HepG2 (cell line): ENCODE data around the gene HSPB2. TPM values are rescaled to one million over a fixed set of nuclear protein-coding genes. Genes with fewer than 3 reads are reported as not detected.

Experiments used
- ATAC-seq: fragments of 200-7000 bp; cut with Tn5 transposase; 3 replicates; pipeline ENCODE4 v1.9.1; 2020; ENCODE audit warnings: mild to moderate bottlenecking, moderate library complexity
- BruUV-seq: library from RNA; stranded (reverse); fragments of 400-500 nt; replicated peaks from 2 replicates; lab custom pipeline; 2021; lab: Mats Ljungman, UMichigan
- CTCF ChIA-PET: fragments of 300-600 bp; formaldehyde crosslinking; extraction: SDS; loops from one replicate; lab custom pipeline; 2021; ENCODE audit warnings: low total read pairs, inconsistent platforms, low intra/inter-chr PET ratio; lab: Yijun Ruan, JAX
- POLR2A ChIA-PET: fragments of 350-600 bp; sonication (Branson Sonifier 250); formaldehyde crosslinking; loops from one replicate; lab custom pipeline; 2020; ENCODE audit warnings: antibody characterized with exemption, inconsistent platforms; lab: Yijun Ruan, JAX
- DNase-seq: peaks from one replicate; pipeline ENCODE4 v3.0.0-alpha.2; 2015; ENCODE audit warnings: low spot score
- FAIRE-seq: peaks from 3 replicates; lab custom pipeline; 2011; peaks lifted over from hg19 to GRCh38; lab: Jason Lieb, UNC
- H2AFZ ChIP-seq: one replicate; pipeline ENCODE4 v1.6.1; 2011; ENCODE audit warnings: low read length, inconsistent platforms
- H3K27ac ChIP-seq: fragments of 300-600 bp; 3 replicates; pipeline ENCODE4 v1.8.0; 2011; ENCODE audit warnings: mixed run types, mild to moderate bottlenecking, mixed read lengths, low read length, inconsistent platforms; ENCODE audit not compliant: insufficient read depth; ENCODE audit errors: extremely low read length
- H3K27me3 ChIP-seq, 2 experiments: fragments of 200-600 bp in 1 of 2; 2 replicates in 1 of 2; 3 replicates in 1 of 2; pipeline versions ENCODE4 v1.6.0 to v1.8.0; 2011; ENCODE audit warnings: low read length in 2 of 2, mild to moderate bottlenecking in 2 of 2, moderate library complexity in 2 of 2, inconsistent platforms in 1 of 2; ENCODE audit not compliant: insufficient read depth in 2 of 2, control insufficient read depth in 1 of 2
- H3K36me3 ChIP-seq, 2 experiments: fragments of 200-600 bp in 1 of 2; replicated peaks in 1 of 2; 2 replicates in 1 of 2; 3 replicates in 1 of 2; pipeline versions ENCODE4 v1.5.1 to v1.8.0; 2011; ENCODE audit warnings: low read length in 2 of 2, inconsistent platforms in 1 of 2; ENCODE audit not compliant: insufficient read depth in 2 of 2, control insufficient read depth in 1 of 2
- H3K4me1 ChIP-seq: 2 replicates; pipeline ENCODE4 v1.5.1; 2012; ENCODE audit warnings: low read length, inconsistent platforms; ENCODE audit not compliant: insufficient read depth
- H3K4me2 ChIP-seq: 2 replicates; pipeline ENCODE4 v1.6.0; 2011; ENCODE audit warnings: low read depth, low read length, inconsistent platforms
- H3K4me3 ChIP-seq, 3 experiments: fragments of 200-600 bp in 1 of 3; sonication (generic), shearing (Covaris generic) in 1 of 3; replicated peaks in 1 of 3; 2 replicates each; pipeline ENCODE4 v1.5.1; 2011 to 2016; ENCODE audit warnings: low read length in 3 of 3, inconsistent platforms in 2 of 3, low read depth in 2 of 3, mild to moderate bottlenecking in 2 of 3, control low read depth in 1 of 3, mixed read lengths in 1 of 3; ENCODE audit not compliant: insufficient read depth in 1 of 3
- H3K79me2 ChIP-seq: one replicate; pipeline ENCODE4 v1.6.1; 2011; ENCODE audit warnings: low read length, inconsistent platforms; ENCODE audit not compliant: insufficient read depth
- H3K9ac ChIP-seq: 2 replicates; pipeline ENCODE4 v1.6.0; 2011; ENCODE audit warnings: mild to moderate bottlenecking, low read depth, low read length, inconsistent platforms; ENCODE audit not compliant: insufficient read depth
- H3K9me3 ChIP-seq: 2 replicates; pipeline ENCODE4 v1.5.1; 2012; ENCODE audit warnings: mild to moderate bottlenecking, low read length
- H4K20me1 ChIP-seq: 2 replicates; pipeline ENCODE4 v1.6.0; 2011; ENCODE audit warnings: inconsistent platforms, mild to moderate bottlenecking, low read length, moderate library complexity; ENCODE audit not compliant: insufficient read depth
- AGO2 ChIP-seq: fragments of 200-400 bp; formaldehyde crosslinking; optimal IDR thresholded peaks from 2 replicates; pipeline ENCODE3; 2017; ENCODE audit warnings: mild to moderate bottlenecking, low read depth, low read length, moderate library complexity
- MAX ChIP-seq: IDR thresholded peaks from 2 replicates; pipeline ENCODE4 v1.6.1; 2012; ENCODE audit warnings: inconsistent platforms
- MLXIP ChIP-seq: sonication (generic); formaldehyde crosslinking; IDR thresholded peaks from 2 replicates; pipeline ENCODE4 v1.9.0; 2021; ENCODE audit warnings: missing genetic modification reagents, borderline replicate concordance
- NFKBIZ ChIP-seq: IDR thresholded peaks from 2 replicates; pipeline ENCODE4 v1.6.1; 2018; ENCODE audit warnings: missing genetic modification reagents, missing compliant biosample characterization
- PRDM4 ChIP-seq: sonication (generic); formaldehyde crosslinking; IDR thresholded peaks from 2 replicates; pipeline ENCODE4 v1.9.0; 2021; ENCODE audit warnings: missing genetic modification reagents, borderline replicate concordance
- ZNF136 ChIP-seq: sonication (generic); formaldehyde crosslinking; IDR thresholded peaks from 2 replicates; pipeline ENCODE4 v1.8.1; 2022; ENCODE audit warnings: low read depth, mild to moderate bottlenecking, moderate library complexity, missing genetic modification reagents
- ZNF230 ChIP-seq: sonication (generic); formaldehyde crosslinking; IDR thresholded peaks from 2 replicates; pipeline ENCODE4 v1.4.0; 2020; ENCODE audit warnings: mild to moderate bottlenecking, missing genetic modification reagents
- ZNF501 ChIP-seq: sonication (generic); formaldehyde crosslinking; IDR thresholded peaks from 2 replicates; pipeline ENCODE4 v1.5.1; 2020; ENCODE audit warnings: mild to moderate bottlenecking, moderate library complexity, missing genetic modification reagents
- ZNF800 ChIP-seq: sonication (generic); formaldehyde crosslinking; IDR thresholded peaks from 2 replicates; pipeline ENCODE4 v1.4.0; 2020; ENCODE audit warnings: missing genetic modification reagents
- WGBS: methylation state at CpG from one replicate; pipeline ENCODE4 v1.1.6; 2017; ENCODE audit warnings: low lambda C conversion rate; 5-methylcytosine and 5-hydroxymethylcytosine counted together
- in situ Hi-C: cut with HindIII; loops from 2 replicates; pipeline ENCODE4 v1.10.0; 2017; ENCODE audit warnings: low pct_unique_long_range_greater_than_20kb; ENCODE audit not compliant: extremely low pct_ligation_motif_present
- intact Hi-C: fragments of 100-400 bp; cut with micrococcal nuclease; formaldehyde crosslinking; loops from one replicate; pipeline ENCODE4 v1.10.0; 2022; ENCODE audit not compliant: unreplicated experiment
- polyA plus RNA-seq, 8 experiments: library from polyadenylated mRNA; depleted of rRNA in 3 of 8; stranded (reverse) in 7 of 8; unstranded in 1 of 8; fragments of >200 nt; fragmentation: Illumina TruSeq in 4 of 8; extraction: Trizol in 4 of 8; gene quantifications; 2 replicates each; pipeline versions ENCODE4 v1.2.1 to v1.2.3, GENCODE V29; 2011 to 2016; ENCODE audit warnings: low read depth in 4 of 8, missing spikeins in 1 of 8, mixed read lengths in 1 of 8; ENCODE audit not compliant: insufficient read depth in 1 of 8
- total RNA-seq, 5 experiments: library from RNA; depleted of rRNA; stranded (reverse); fragments of >200 nt; fragmentation: Illumina TruSeq; extraction: Trizol; gene quantifications; 2 replicates each; pipeline ENCODE4 v1.2.3, GENCODE V29; 2016; ENCODE audit warnings: low read depth in 1 of 5

HSPB2 gene
- total and polyA plus RNA-seq, 2 of the 13 experiments (the other 11 are each of a cell fraction or from before 2014, with no cell fraction given), result 0.04 TPM; not detected in 1

- no peak overlapping the region for H3K4me3 ChIP-seq
- in situ Hi-C loops, result no loop called here
- H3K4me2 ChIP-seq, result no peak overlapping the region
- no peaks in the 10 kb centered on the region for H4K20me1 ChIP-seq
- POLR2A ChIA-PET, result no interaction called here
- no peak overlapping the region for H3K27ac ChIP-seq
- H2AFZ ChIP-seq, result no peak overlapping the region
- intact Hi-C loops, result no loop called here
- H3K36me3 ChIP-seq, result peaks cover 2 to 6% of the 10 kb centered on the region in 2 experiments; a peak in 1 of 5 replicates
- ATAC-seq, result no peak
- H3K9me3 ChIP-seq, result no peaks in the 10 kb centered on the region
- TF ChIP-seq ZNF136 (CRISPR knock-in tag) (no peak), NFKBIZ (CRISPR knock-in tag) (no peak), ZNF501 (CRISPR knock-in tag) (no peak), AGO2 (peak; percentile 64)
- TF ChIP-seq, all 625 proteins: peak for 1
- no TSS peak for BruUV-seq
- Histone ChIP-seq H3K9ac (no peak overlapping the region), H3K4me1 (0 out of 2 replicates have a peak, but pooled peaks cover 10% of the 10 kb centered on the region), H3K79me2 (no peaks in the 10 kb centered on the region), H3K27me3 (no peaks in the 10 kb centered on the region)
- FAIRE-seq (no peak), DNase-seq (no peak)
- 98% methylated on average over 6 of the region's 12 CpGs for WGBS
- CTCF ChIA-PET, result no interaction called here
These were observed 45.3 kb downstream of the HSPB2 start for GRCh38 chr11:111957663-111958444.

- no peaks in the 10 kb centered on the region for H3K9me3 ChIP-seq
- FAIRE-seq (no peak), DNase-seq (no peak), ATAC-seq (no peak)
- 0 out of 2 replicates have a peak, but pooled peaks cover 10% of the 10 kb centered on the region for H3K4me1 ChIP-seq
- H4K20me1 ChIP-seq, result no peaks in the 10 kb centered on the region
- no peak overlapping the region for H3K27ac ChIP-seq
- ChIA-PET CTCF (no interaction called here), POLR2A (no interaction called here)
- BruUV-seq, result no TSS peak
- in situ Hi-C loops, result no loop called here
- WGBS, result 95% methylated on average over 5 of the region's 5 CpGs
- H3K4me2 ChIP-seq, result no peak overlapping the region
- no peak overlapping the region for H3K9ac ChIP-seq
- no peaks in the 10 kb centered on the region for H3K27me3 ChIP-seq
- H3K4me3 ChIP-seq, result no peak overlapping the region
- intact Hi-C loops, result no loop called here
- H3K79me2 ChIP-seq, result no peaks in the 10 kb centered on the region
- no peak overlapping the region for H2AFZ ChIP-seq
- H3K36me3 ChIP-seq, result peaks cover 5 to 13% of the 10 kb centered on the region in 2 experiments
- TF ChIP-seq PRDM4 (CRISPR knock-in tag) (no peak), ZNF800 (CRISPR knock-in tag) (no peak), ZNF230 (CRISPR knock-in tag) (no peak), MAX (no peak), MLXIP (CRISPR knock-in tag) (no peak)
These were observed 48.4 kb downstream of the HSPB2 start for GRCh38 chr11:111960916-111961315.
